Panc1 (cell line): ENCODE data around the gene IVNS1ABP. TPM values are rescaled to one million over a fixed set of nuclear protein-coding genes. Genes with fewer than 3 reads are reported as not detected.

Experiments used
- ATAC-seq: fragments of 200-7000 bp; cut with Tn5 transposase; 2 replicates; pipeline ENCODE4 v1.9.1; 2020; ENCODE audit warnings: mild to moderate bottlenecking, moderate library complexity
- BruUV-seq: library from RNA; stranded (reverse); fragments of 400-500 nt; replicated peaks from 2 replicates; lab custom pipeline; 2021; lab: Mats Ljungman, UMichigan
- CTCF ChIA-PET: fragments of 300-600 bp; sonication (Branson Sonifier 250); formaldehyde crosslinking; loops from one replicate; lab custom pipeline; 2022; ENCODE audit warnings: antibody characterized with exemption; lab: Charles Lee
- POLR2A ChIA-PET: fragments of 300-600 bp; sonication (Branson Sonifier 250); formaldehyde crosslinking; loops from one replicate; lab custom pipeline; 2022; ENCODE audit warnings: antibody characterized with exemption; lab: Charles Lee
- DNase-seq: peaks from one replicate; pipeline ENCODE4 v3.0.0-alpha.2; 2010; ENCODE audit warnings: low read depth, low spot score
- H3K27ac ChIP-seq: 2 replicates; pipeline ENCODE4 v1.5.1; 2011; ENCODE audit warnings: mild to moderate bottlenecking, low read length, inconsistent platforms
- H3K27me3 ChIP-seq: fragments of 200-500 bp; sonication (Bioruptor generic); 2 replicates; pipeline ENCODE4 v1.6.0; 2014; ENCODE audit warnings: low read length, inconsistent platforms; ENCODE audit not compliant: control insufficient read depth, insufficient read depth
- H3K36me3 ChIP-seq: fragments of 200-500 bp; sonication (Bioruptor generic); 2 replicates; pipeline ENCODE4 v1.5.1; 2014; ENCODE audit warnings: inconsistent platforms, mild to moderate bottlenecking, low read length, moderate library complexity; ENCODE audit not compliant: control insufficient read depth, insufficient read depth
- H3K4me1 ChIP-seq: 2 replicates; pipeline ENCODE4 v1.5.1; 2011; ENCODE audit warnings: inconsistent platforms, mild to moderate bottlenecking, low read length, moderate library complexity; ENCODE audit not compliant: control insufficient read depth, insufficient read depth
- H3K4me3 ChIP-seq, 2 experiments: 2 replicates each; pipeline ENCODE4 v1.5.1; 2011 to 2012; ENCODE audit warnings: low read depth in 2 of 2, low read length in 2 of 2, mild to moderate bottlenecking in 2 of 2, inconsistent platforms in 1 of 2, moderate library complexity in 1 of 2
- H3K9me3 ChIP-seq: fragments of 200-500 bp; sonication (Bioruptor generic); 2 replicates; pipeline ENCODE4 v1.5.1; 2014; ENCODE audit warnings: low read depth, mild to moderate bottlenecking, inconsistent platforms, low read length, moderate library complexity; ENCODE audit not compliant: control insufficient read depth, insufficient read depth
- CTCF ChIP-seq: fragments of 450-650 bp; IDR thresholded peaks from 2 replicates; pipeline ENCODE4 v1.5.1; 2017; ENCODE audit warnings: mild to moderate bottlenecking
- POLR2AphosphoS5 ChIP-seq: IDR thresholded peaks from 2 replicates; pipeline ENCODE4 v1.6.1; 2012; ENCODE audit warnings: mild to moderate bottlenecking, low read depth, low read length, moderate library complexity
- REST ChIP-seq, 2 experiments: IDR thresholded peaks; 2 replicates each; pipeline ENCODE4 v1.6.1; 2011 to 2012; ENCODE audit warnings: low read depth in 2 of 2, control low read depth in 1 of 2, low read length in 1 of 2, mild to moderate bottlenecking in 1 of 2, moderate library complexity in 1 of 2; ENCODE audit not compliant: insufficient read depth in 1 of 2
- SIN3A ChIP-seq: IDR thresholded peaks from 2 replicates; pipeline ENCODE4 v1.6.1; 2012; ENCODE audit warnings: low read depth, mild to moderate bottlenecking, low read length, moderate library complexity, borderline replicate concordance; ENCODE audit not compliant: insufficient read depth
- TCF7L2 ChIP-seq: IDR thresholded peaks from 2 replicates; pipeline ENCODE4 v1.6.1; 2011; ENCODE audit warnings: mild to moderate bottlenecking, low read depth, low read length, inconsistent platforms
- in situ Hi-C: cut with HindIII; loops from 2 replicates; pipeline ENCODE4 v1.10.0; 2016; ENCODE audit warnings: low sequenced_read_pairs, low pct_unique_long_range_greater_than_20kb
- intact Hi-C: fragments of 100-400 bp; cut with micrococcal nuclease; formaldehyde crosslinking; loops from one replicate; pipeline ENCODE4 v1.10.0; 2022; ENCODE audit not compliant: unreplicated experiment
- total RNA-seq: library from RNA; stranded (reverse); gene quantifications from one replicate; pipeline ENCODE4 v1.2.1, GENCODE V29; 2021; ENCODE audit not compliant: unreplicated experiment

IVNS1ABP gene
- total RNA-seq, 1 experiment from 2014 or later: 70.2 TPM

- no peak overlapping the region for H3K4me3 ChIP-seq
- DNase-seq: no peak
- POLR2A ChIA-PET: no interaction called here
- CTCF ChIA-PET: no interaction called here
- no peak for TF ChIP-seq POLR2AphosphoS5
- no peak for TF ChIP-seq REST (IDR thresholded peaks at IDR 0.05; ENCODE audit: insufficient read depth in 1 of 2, low read depth in 2 of 2, low read length in 1 of 2)
- no peak for TF ChIP-seq TCF7L2
- TF ChIP-seq CTCF: no peak
- TF ChIP-seq SIN3A: no peak
- in situ Hi-C loops: no loop called here
- ATAC-seq: no peak
- H3K27ac ChIP-seq: no peak overlapping the region
- no TSS peak for BruUV-seq
- no peaks in the 10 kb centered on the region for H3K9me3 ChIP-seq
- no peaks in the 10 kb centered on the region for H3K27me3 ChIP-seq
- H3K4me1 ChIP-seq: no peaks in the 10 kb centered on the region
- no peaks in the 10 kb centered on the region for H3K36me3 ChIP-seq
- intact Hi-C loops: no loop called here
Measured at GRCh38 chr1:185348985-185349384, 31.9 kb upstream of the IVNS1ABP start.

- CTCF ChIA-PET: no interaction called here
Measured at GRCh38 chr1:185348296-185348695, 31.3 kb upstream of the IVNS1ABP start.

More at GRCh38 chr1:185348296-185348695, 31.3 kb upstream of the IVNS1ABP start:
- TF ChIP-seq POLR2AphosphoS5 (no peak), SIN3A (no peak), REST (IDR thresholded peaks at IDR 0.05; ENCODE audit: insufficient read depth in 1 of 2, low read depth in 2 of 2, low read length in 1 of 2) (no peak), TCF7L2 (no peak), CTCF (no peak)
- H3K4me1 ChIP-seq: no peaks in the 10 kb centered on the region
- no peak for DNase-seq
- H3K27me3 ChIP-seq: no peaks in the 10 kb centered on the region
- no TSS peak for BruUV-seq
- ATAC-seq: no peak
- POLR2A ChIA-PET: no interaction called here
- H3K4me3 ChIP-seq: no peak overlapping the region
- no peaks in the 10 kb centered on the region for H3K36me3 ChIP-seq
- in situ Hi-C loops (no loop called here), intact Hi-C loops (no loop called here)
- H3K27ac ChIP-seq: no peak overlapping the region
- H3K9me3 ChIP-seq: no peaks in the 10 kb centered on the region
